NCI-H524 treated with DMSO at 0.1 percent for 48 hours (cell line): Measurements from ENCODE around the gene NXF1.
A peak's percentile ranks its signal among the peaks of the same experiment; 100 is the strongest.
"Not testable (repeated sequence)": the region's sequence is repeated elsewhere in the genome, so short reads cannot be mapped to it uniquely, and the experiment has no call there.

ENCODE experiments used
- DNase-seq: peaks from one replicate; lab custom pipeline; 2025; lab: John Stamatoyannopoulos, UW

NXF1 gene

GRCh38 chr11:62787005-62787759, 18.1 kb downstream of the NXF1 start, which contains the start of gene TMEM179B:
TMEM179B (plus strand) TSS chr11:62787402; CDS start chr11:62787432, 30 bp downstream.
- DNase-seq, result peak; percentile 68

- DNase-seq, result peak; percentile 34
Observed at GRCh38 chr11:62786318-62787004, 18.8 kb downstream of the NXF1 start.

- no peak for DNase-seq
Observed at GRCh38 chr11:62782753-62783152, 22.5 kb downstream of the NXF1 start.

- DNase-seq, result no peak
Observed at GRCh38 chr11:62778441-62778840, 26.8 kb downstream of the NXF1 start.

- no peak for DNase-seq
Observed at GRCh38 chr11:62777389-62777788, 27.9 kb downstream of the NXF1 start.

GRCh38 chr11:62775646-62776045, 29.6 kb downstream of the NXF1 start:
- DNase-seq, result no peak

GRCh38 chr11:62774407-62774806, 30.8 kb downstream of the NXF1 start:
- DNase-seq, result no peak

GRCh38 chr11:62771144-62772021, 33.9 kb downstream of the NXF1 start, which contains the start of gene TAF6L:
TAF6L (plus strand) TSS chr11:62771396; CDS start chr11:62775784, 4,388 bp downstream.
- peak; percentile 81 for DNase-seq

- DNase-seq, result no peak
Observed at GRCh38 chr11:62770778-62771143, 34.5 kb downstream of the NXF1 start.

- DNase-seq, result not testable (repeated sequence)
Observed at GRCh38 chr11:62760867-62761227, 44.4 kb downstream of the NXF1 start.

GRCh38 chr11:62757846-62758788, 47.1 kb downstream of the NXF1 start:
- no peak for DNase-seq

GRCh38 chr11:62755086-62755615, 50.1 kb downstream of the NXF1 start:
- DNase-seq, result no peak

- peak; percentile 96 for DNase-seq
Observed at GRCh38 chr11:62753736-62754603, 51.3 kb downstream of the NXF1 start, which contains the start of gene ZBTB3. ZBTB3 (minus strand) TSS chr11:62754160; CDS start chr11:62753664, 496 bp downstream.

- no peak for DNase-seq
Observed at GRCh38 chr11:62752994-62753735, 52.1 kb downstream of the NXF1 start.

GRCh38 chr11:62752177-62752785, 53.0 kb downstream of the NXF1 start:
- DNase-seq, result no peak

GRCh38 chr11:62749931-62750330, 55.3 kb downstream of the NXF1 start:
- DNase-seq, result not testable (repeated sequence)

GRCh38 chr11:62747475-62748160, 57.6 kb downstream of the NXF1 start:
- DNase-seq, result no peak
